GM13977 (cell line): ENCODE data around the gene P3H2.

Experiments
- DNase-seq: peaks from one replicate; pipeline ENCODE4 v3.0.0; 2012; ENCODE audit warnings: low spot score
- in situ Hi-C: fragments of 300-500 bp; cut with MboI; formaldehyde crosslinking; loops from one replicate; pipeline ENCODE4 v1.12.0; 2022; ENCODE audit warnings: low sequenced_read_pairs, low pct_unique_long_range_greater_than_20kb, mixed read lengths, inconsistent platforms; ENCODE audit not compliant: unreplicated experiment
- TF ChIP-seq, protein P1 (sequence below): IDR thresholded peaks from 2 replicates; pipeline ENCODE4 v1.5.1; 2012; ENCODE audit warnings: mild to moderate bottlenecking, control low read depth; ENCODE audit not compliant: insufficient read depth; ENCODE audit errors: extremely low read depth, missing control alignments

P3H2 gene

DNA sequence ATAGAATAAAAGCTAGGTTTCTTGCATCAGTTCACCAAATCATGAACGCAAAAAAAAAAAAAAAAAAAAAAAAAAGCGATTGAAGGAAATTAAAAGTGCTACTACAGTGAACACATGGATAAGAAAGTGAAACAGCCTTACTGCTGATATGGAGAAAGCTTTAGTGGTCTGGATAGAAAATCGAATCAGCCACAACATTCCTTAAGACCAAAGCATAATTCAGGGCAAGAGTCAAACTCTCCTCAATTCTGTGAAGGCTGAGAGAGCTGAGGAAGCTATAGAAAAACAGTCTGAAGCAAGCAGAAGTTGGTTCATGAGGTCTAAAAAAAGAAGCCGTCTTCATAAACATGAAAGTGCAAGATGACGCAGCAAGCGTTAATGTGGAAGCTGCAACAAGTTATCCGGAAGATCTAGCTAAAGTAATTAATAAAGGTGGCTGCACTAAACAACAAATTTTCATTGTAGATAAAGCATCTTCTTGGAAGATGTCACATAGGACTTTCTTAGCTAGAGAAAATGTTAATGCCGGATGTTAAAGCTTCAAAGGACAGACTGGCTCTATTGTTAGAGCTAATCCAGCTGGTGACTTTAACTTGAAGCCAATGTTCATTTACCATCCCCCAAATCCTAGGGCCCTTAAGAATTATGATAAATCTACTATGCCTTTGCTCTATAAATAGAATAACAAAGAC lies 19.2 kb downstream of the P3H2 start:
- no peak for DNase-seq
- in situ Hi-C loops, result no loop called here
- TF ChIP-seq, protein P1, sequence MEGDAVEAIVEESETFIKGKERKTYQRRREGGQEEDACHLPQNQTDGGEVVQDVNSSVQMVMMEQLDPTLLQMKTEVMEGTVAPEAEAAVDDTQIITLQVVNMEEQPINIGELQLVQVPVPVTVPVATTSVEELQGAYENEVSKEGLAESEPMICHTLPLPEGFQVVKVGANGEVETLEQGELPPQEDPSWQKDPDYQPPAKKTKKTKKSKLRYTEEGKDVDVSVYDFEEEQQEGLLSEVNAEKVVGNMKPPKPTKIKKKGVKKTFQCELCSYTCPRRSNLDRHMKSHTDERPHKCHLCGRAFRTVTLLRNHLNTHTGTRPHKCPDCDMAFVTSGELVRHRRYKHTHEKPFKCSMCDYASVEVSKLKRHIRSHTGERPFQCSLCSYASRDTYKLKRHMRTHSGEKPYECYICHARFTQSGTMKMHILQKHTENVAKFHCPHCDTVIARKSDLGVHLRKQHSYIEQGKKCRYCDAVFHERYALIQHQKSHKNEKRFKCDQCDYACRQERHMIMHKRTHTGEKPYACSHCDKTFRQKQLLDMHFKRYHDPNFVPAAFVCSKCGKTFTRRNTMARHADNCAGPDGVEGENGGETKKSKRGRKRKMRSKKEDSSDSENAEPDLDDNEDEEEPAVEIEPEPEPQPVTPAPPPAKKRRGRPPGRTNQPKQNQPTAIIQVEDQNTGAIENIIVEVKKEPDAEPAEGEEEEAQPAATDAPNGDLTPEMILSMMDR, result no peak

DNA sequence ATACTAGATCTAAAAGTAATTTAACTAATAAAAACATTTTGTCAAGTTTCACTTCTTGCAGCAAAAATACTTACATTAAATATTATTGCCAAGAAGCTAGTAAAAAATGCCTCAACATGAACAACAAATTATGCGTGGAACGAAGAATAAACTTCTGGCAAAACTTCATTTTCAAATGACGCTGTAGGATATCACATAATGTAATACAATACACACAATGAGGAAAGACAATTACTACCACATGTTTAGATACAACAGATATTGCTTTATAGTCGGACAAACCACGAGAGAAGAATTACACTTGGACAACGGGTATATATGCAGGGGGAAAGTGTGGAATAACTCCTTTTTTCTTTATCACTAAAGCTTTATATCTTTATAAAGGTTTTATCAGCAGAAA lies 21.6 kb downstream of the P3H2 start:
- TF ChIP-seq, protein P1, result no peak
- no peak for DNase-seq
- in situ Hi-C loops, result no loop called here

DNA sequence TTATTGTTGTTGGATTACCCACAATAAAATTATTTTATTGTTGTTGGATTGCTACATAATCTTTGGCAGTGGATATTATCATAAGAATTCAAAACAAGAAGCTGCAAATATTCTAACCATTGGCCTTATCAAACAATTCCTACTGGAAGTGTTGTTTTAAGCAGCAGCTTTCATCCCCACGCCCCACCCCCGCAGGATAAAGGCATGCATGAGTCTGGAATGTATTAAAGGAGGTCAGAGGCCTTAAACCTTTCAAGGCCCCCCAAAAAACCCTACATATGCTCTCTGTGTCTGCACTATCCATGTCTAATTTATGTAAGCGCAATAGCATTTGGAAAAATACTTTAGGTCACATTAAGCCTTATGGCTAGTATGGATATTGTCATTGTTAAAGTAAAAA lies 23.1 kb downstream of the P3H2 start:
- in situ Hi-C loops, result no loop called here

DNA sequence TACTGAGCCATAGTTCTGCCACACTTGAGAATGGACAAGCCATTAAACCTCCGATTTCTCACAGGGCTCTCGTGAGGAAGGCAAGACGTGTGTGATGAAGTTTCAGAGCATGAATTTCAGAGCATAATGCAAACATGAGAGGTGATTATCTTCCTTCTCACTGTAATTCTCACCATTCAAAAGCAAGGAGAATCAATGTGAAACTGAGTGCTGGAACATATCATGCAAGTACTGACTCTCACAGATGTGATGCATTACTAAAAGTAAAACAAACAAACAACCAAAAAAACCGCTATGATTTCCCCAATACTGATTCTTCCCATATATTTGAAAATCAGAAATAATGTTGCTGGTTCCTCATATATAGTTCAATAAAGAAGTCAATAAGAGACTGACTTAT lies 23.7 kb downstream of the P3H2 start:
- no peak for DNase-seq
- TF ChIP-seq, protein P1, result no peak
- in situ Hi-C loops, result no loop called here

More for the DNA sequence above, 23.1 kb downstream of the P3H2 start:
- DNase-seq, result no peak
- TF ChIP-seq, protein P1, result no peak

DNA sequence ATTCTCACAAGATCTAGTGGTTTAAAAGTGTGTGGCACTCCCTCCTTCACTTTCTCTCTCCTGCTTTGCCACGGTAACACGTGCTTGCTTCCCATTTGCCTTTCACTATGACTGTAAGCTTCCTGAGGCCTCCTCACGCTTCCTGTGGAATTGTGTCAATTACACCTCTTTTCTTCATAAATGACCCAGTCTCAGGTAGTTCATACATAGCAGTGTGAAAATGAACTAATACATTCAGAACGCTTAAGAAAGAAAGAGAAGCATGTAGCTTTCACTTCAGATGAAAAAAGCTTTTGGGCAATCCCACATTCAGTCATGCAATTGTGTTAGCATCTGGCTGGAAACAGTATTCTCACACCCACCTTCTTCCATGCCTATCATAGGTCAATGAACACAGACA lies 24.4 kb downstream of the P3H2 start:
- in situ Hi-C loops, result no loop called here
- DNase-seq, result no peak
- TF ChIP-seq, protein P1, result no peak

DNA sequence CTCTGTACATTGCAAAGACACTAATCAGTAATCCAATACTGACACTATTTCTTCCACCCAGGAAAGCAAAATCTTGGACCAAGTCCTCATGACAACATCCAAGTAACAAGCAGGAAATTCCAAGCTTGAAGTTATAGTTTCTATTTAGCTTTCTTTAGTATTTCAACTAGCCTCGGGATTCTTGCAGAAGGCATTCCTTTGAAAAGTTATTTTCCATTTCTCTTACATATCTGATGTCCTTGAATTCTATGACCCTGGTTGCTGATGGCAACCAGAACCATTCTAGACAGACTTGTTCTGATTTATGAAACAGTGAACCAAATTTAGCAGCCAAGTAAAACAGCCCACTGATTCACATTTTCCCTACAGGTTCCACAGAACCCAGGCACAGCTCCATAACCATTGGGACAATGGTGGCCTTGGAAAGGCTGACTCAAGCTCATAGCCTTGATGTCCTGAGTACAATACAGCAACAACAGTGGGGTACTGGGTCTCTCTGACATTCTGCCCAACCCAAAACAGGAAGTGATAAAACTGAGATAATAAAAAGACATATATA lies 26.5 kb downstream of the P3H2 start:
- TF ChIP-seq, protein P1, result no peak
- DNase-seq, result no peak
- in situ Hi-C loops, result no loop called here

DNA sequence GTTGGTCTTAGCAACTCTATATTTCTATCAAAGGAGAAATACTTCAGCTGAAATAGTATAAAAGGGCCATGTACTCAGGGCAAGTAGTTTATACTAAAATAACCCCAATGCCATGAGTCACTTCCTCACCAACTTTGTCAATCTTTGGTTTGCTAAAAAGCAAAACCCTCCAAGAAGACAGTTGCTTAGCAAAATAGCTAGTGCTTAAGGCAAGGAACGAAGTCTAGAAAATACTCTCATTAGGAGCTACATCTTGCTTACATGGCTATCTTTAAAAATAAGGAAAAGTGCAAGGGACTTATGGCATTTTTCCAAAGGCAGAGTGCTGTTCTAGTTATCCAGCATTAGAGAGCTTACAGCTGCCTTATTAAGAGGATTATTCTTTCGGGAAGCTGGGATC lies 28.4 kb downstream of the P3H2 start:
- in situ Hi-C loops, result no loop called here
- DNase-seq, result no peak
- TF ChIP-seq, protein P1, result no peak
